ENCODE data around the gene ARV1. TPM values are rescaled to one million over a fixed set of nuclear protein-coding genes. Genes with fewer than 3 reads are reported as not detected.
"Not testable (repeated sequence)": the region's sequence is repeated elsewhere in the genome, so short reads cannot be mapped to it uniquely, and the experiment has no call there.

The ARV1 gene
- polyA plus RNA-seq, 4 donors: 22.9 to 34.7 (median 26.5) TPM

GRCh38 chr1:231040800-231041718 lies 62.2 kb downstream of the ARV1 start:
- DNase-seq (ENCODE audit: low read depth in 4 of 4, low spot score in 3 of 4): peak in 1 of 4 donors; percentile 17

GRCh38 chr1:231041719-231042261 lies 62.9 kb downstream of the ARV1 start:
- no peak for DNase-seq (ENCODE audit: low read depth in 4 of 4, low spot score in 3 of 4)

- no peak for DNase-seq (ENCODE audit: low read depth in 4 of 4, low spot score in 3 of 4)
These were observed 65.7 kb downstream of the ARV1 start for GRCh38 chr1:231044588-231044987.

GRCh38 chr1:231045286-231045685 lies 66.4 kb downstream of the ARV1 start:
- no peak for DNase-seq (ENCODE audit: low read depth in 4 of 4, low spot score in 3 of 4)

- not testable (repeated sequence) for DNase-seq (ENCODE audit: low read depth in 4 of 4, low spot score in 3 of 4)
These were observed 67.2 kb downstream of the ARV1 start for GRCh38 chr1:231045921-231046729.

GRCh38 chr1:231046730-231047395 lies 68.0 kb downstream of the ARV1 start:
- no peak for DNase-seq (ENCODE audit: low read depth in 4 of 4, low spot score in 3 of 4)

GRCh38 chr1:231047529-231047928 lies 68.6 kb downstream of the ARV1 start:
- DNase-seq (ENCODE audit: low read depth in 4 of 4, low spot score in 3 of 4): not testable (repeated sequence)

GRCh38 chr1:231048419-231048818 lies 69.5 kb downstream of the ARV1 start:
- not testable (repeated sequence) for DNase-seq (ENCODE audit: low read depth in 4 of 4, low spot score in 3 of 4)

GRCh38 chr1:231049121-231049979 lies 70.5 kb downstream of the ARV1 start:
- no peak for DNase-seq (ENCODE audit: low read depth in 4 of 4, low spot score in 3 of 4)

Other genes with a start within 250 kb of the ARV1 start
- gene CAPN9, start 231.7 kb upstream of the ARV1 start, polyA plus RNA-seq (ENCODE audit: insufficient read length in 4 of 4): 1 to 10 TPM in 2 of 4 donors, under 1 TPM in 2; 0.57 to 2.3 (median 0.88) TPM
- gene C1orf198, start 110.6 kb upstream of the ARV1 start, polyA plus RNA-seq (ENCODE audit: insufficient read length in 4 of 4): 100 to 1,000 TPM in 1 of 4 donors, 10 to 100 TPM in 3; 82.5 to 152 (median 93.1) TPM
- 10 to 100 TPM; 18.1 to 26.0 (median 23.1) TPM for gene TTC13, start 233 bp upstream of the ARV1 start, polyA plus RNA-seq (ENCODE audit: insufficient read length in 4 of 4)
- gene FAM89A, start 61.2 kb downstream of the ARV1 start, polyA plus RNA-seq (ENCODE audit: insufficient read length in 4 of 4): 10 to 100 TPM; 16.2 to 19.4 (median 16.7) TPM
- under 1 TPM; 0.06 to 0.20 (median 0.12) TPM for gene TRIM67, start 183.0 kb downstream of the ARV1 start, polyA plus RNA-seq (ENCODE audit: insufficient read length in 4 of 4)

Measured in left renal pelvis (tissue), 4 donors.